Left renal pelvis (tissue), 4 donors: ENCODE results near the gene IGSF9. TPM values are rescaled to one million over a fixed set of nuclear protein-coding genes. Genes with fewer than 3 reads are reported as not detected.

Experiments
- DNase-seq, 4 donors: peaks; one replicate each; pipeline ENCODE4 v3.0.0-alpha.2; 2013; ENCODE audit warnings: low read depth in 4 of 4, low spot score in 3 of 4
- polyA plus RNA-seq, 4 donors: library from polyadenylated mRNA; unstranded; fragments of 120-200 nt; gene quantifications; one replicate each; pipeline ENCODE4 v1.2.1, GENCODE V29; 2013; ENCODE audit not compliant: insufficient read length in 4 of 4

Gene IGSF9
- polyA plus RNA-seq, 4 donors: 8.1 to 25.4 (median 13.2) TPM

- no peak for DNase-seq
Observed at GRCh38 chr1:159977364-159978106, 32.1 kb upstream of the IGSF9 start.

GRCh38 chr1:159974350-159974965, 29.0 kb upstream of the IGSF9 start:
- DNase-seq: no peak

- DNase-seq: no peak
Observed at GRCh38 chr1:159973350-159973940, 28.0 kb upstream of the IGSF9 start.

- no peak for DNase-seq
Observed at GRCh38 chr1:159972443-159973205, 27.2 kb upstream of the IGSF9 start.

- DNase-seq: no peak
Observed at GRCh38 chr1:159970932-159971342, 25.5 kb upstream of the IGSF9 start.

GRCh38 chr1:159968901-159969300, 23.5 kb upstream of the IGSF9 start:
- no peak for DNase-seq

- no peak for DNase-seq
Observed at GRCh38 chr1:159965263-159965662, 19.9 kb upstream of the IGSF9 start.

- DNase-seq: no peak
Observed at GRCh38 chr1:159964144-159964543, 18.7 kb upstream of the IGSF9 start.

- DNase-seq: no peak
Observed at GRCh38 chr1:159962176-159962575, 16.8 kb upstream of the IGSF9 start.

- DNase-seq: no peak
Observed at GRCh38 chr1:159961636-159962035, 16.2 kb upstream of the IGSF9 start.

- no peak for DNase-seq
Observed at GRCh38 chr1:159960721-159961381, 15.4 kb upstream of the IGSF9 start.

GRCh38 chr1:159959451-159959850, 14.0 kb upstream of the IGSF9 start:
- no peak for DNase-seq

GRCh38 chr1:159958719-159959380, 13.4 kb upstream of the IGSF9 start:
- DNase-seq: no peak

- DNase-seq: no peak
Observed at GRCh38 chr1:159957824-159958268, 12.4 kb upstream of the IGSF9 start.

- no peak for DNase-seq
Observed at GRCh38 chr1:159955456-159955855, 10.0 kb upstream of the IGSF9 start.

GRCh38 chr1:159953536-159954515, 8.4 kb upstream of the IGSF9 start, which contains the start of gene SLAMF9:
SLAMF9 (minus strand) TSS chr1:159954237; CDS start chr1:159954137, 100 bp downstream.
- no peak for DNase-seq

- DNase-seq: no peak
Observed at GRCh38 chr1:159952932-159953331, 7.5 kb upstream of the IGSF9 start.

GRCh38 chr1:159951551-159951950, 6.1 kb upstream of the IGSF9 start:
- DNase-seq: no peak

GRCh38 chr1:159951016-159951415, 5.6 kb upstream of the IGSF9 start:
- DNase-seq: no peak
